ENCODE measurements around the gene ACOX3. TPM values are rescaled to one million over a fixed set of nuclear protein-coding genes. Genes with fewer than 3 reads are reported as not detected.

The ACOX3 gene
- polyA plus RNA-seq, 2 of the 4 experiments (the other 2 are of a cell fraction), result 4.9 to 8.2 TPM

DNA sequence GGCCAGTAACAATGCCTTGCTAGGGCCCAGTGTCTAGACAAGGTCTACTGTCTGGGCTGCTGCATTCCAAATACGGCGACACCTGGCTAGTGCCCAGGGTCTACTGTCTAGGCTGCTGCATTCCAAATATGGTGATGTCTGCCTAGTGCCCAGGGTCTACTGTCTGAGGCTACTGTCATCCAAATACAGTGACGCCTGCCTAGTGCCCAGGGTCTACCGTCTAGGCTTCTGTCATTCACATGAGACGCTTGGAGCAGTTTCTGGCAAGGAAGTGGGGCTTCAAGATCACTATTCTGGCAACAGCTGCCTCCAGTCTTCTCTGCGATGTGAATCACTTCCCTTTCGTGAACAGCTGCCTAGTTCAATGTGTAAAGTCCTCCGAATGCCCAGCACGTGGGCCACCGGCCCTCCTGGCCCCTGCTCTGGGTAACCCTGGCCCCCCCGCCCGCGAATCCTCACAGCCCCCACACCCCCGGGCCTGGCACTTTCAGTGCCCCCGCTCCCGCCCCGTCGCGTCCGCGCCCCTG lies 12.7 kb downstream of the ACOX3 start:
- no peaks in the 10 kb centered on the region for H3K9me3 ChIP-seq

DNA sequence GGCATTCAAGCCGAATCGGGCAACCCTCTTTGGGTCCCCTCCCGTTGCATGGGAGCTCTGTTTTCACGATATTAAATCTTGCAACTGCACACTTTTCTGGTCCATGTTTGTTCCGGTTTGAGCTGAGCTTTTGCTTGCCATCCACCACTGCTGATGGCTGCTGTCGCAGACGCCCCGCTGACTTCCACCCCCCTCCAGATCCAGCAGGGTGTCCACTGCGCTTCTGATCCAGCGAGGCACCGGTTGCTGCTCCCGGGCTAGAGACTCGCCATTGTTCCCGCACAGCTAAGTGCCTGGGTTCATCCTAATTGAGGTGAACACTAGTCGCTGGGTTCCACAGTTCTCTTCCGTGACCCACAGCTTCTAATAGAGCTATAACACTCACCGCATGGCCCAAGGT lies 13.3 kb downstream of the ACOX3 start:
- FAIRE-seq (no peak), DNase-seq (ENCODE audit: low read depth in 1 of 2, low spot score in 1 of 2) (no peak), ATAC-seq (no peak)
- Histone ChIP-seq H3K4me2 (peak overlapping the region; percentile 99), H3K4me3 (peak overlapping the region; percentile 83; the same call in 2 of the 3 replicates), H3K4me1 (no peaks in the 10 kb centered on the region), H3K9me3 (no peaks in the 10 kb centered on the region), H3K27ac (no peak overlapping the region; a peak in 1 of 6 replicates)
- 76% methylated on average over 14 of the region's 17 CpGs for WGBS (ENCODE audit: missing lambda C conversion rate)
- CTCF ChIA-PET, result interaction anchor here (0.8 to 2.1 kb wide), 3 partner anchors 17 to 185 kb away, joined by 3 to 8 read pairs (median 5); no protein-coding TSS in a partner anchor
- POLR2A ChIA-PET, result interaction anchor here (1.3 to 2.5 kb wide), 2 partner anchors 7 to 14 kb away, joined by 4 to 8 read pairs; partner anchors contain the start of genes ACOX3 and TRMT44
- no peak for TF ChIP-seq TP53 (CRISPR knock-in tag; IDR thresholded peaks at IDR 0.05)

More for the DNA sequence above, 12.7 kb downstream of the ACOX3 start:
- FAIRE-seq, result no peak
- Histone ChIP-seq H3K4me3 (peak overlapping the region; percentile 83), H3K27ac (peak overlapping the region; percentile 78 to 99), H3K4me2 (peak overlapping the region; percentile 99), H3K4me1 (no peaks in the 10 kb centered on the region)
- no peak for DNase-seq (ENCODE audit: low read depth in 1 of 2, low spot score in 1 of 2)
- POLR2A ChIA-PET, result interaction anchor here (1.3 to 2.5 kb wide), 2 partner anchors 8 to 13 kb away, joined by 4 to 8 read pairs; partner anchors contain the start of genes ACOX3 and TRMT44
- CTCF ChIA-PET, result interaction anchor here (0.8 to 2.1 kb wide), 9 partner anchors 9 to 161 kb away, joined by 3 to 8 read pairs (median 4); no protein-coding TSS in a partner anchor
- peak; percentile 47 to 50 for ATAC-seq
- TF ChIP-seq MAZ (IDR thresholded peaks at IDR 0.05; ENCODE audit: borderline replicate concordance, low read depth, low read length) (no peak), JUN (IDR thresholded peaks at IDR 0.05) (no peak), TFCP2L1 (CRISPR knock-in tag; IDR thresholded peaks at IDR 0.05) (no peak), ZC3H11A (IDR thresholded peaks at IDR 0.05) (no peak), JUNB (IDR thresholded peaks at IDR 0.05) (no peak), KDM1A (IDR thresholded peaks at IDR 0.05; ENCODE audit: low read depth) (no peak)
- TF ChIP-seq, protein P1, sequence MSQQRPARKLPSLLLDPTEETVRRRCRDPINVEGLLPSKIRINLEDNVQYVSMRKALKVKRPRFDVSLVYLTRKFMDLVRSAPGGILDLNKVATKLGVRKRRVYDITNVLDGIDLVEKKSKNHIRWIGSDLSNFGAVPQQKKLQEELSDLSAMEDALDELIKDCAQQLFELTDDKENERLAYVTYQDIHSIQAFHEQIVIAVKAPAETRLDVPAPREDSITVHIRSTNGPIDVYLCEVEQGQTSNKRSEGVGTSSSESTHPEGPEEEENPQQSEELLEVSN (IDR thresholded peaks at IDR 0.05; ENCODE audit: borderline replicate concordance, low read depth), result no peak
- no CpG with 5 or more reads among the region's 21 CpGs for WGBS (ENCODE audit: missing lambda C conversion rate)

DNA sequence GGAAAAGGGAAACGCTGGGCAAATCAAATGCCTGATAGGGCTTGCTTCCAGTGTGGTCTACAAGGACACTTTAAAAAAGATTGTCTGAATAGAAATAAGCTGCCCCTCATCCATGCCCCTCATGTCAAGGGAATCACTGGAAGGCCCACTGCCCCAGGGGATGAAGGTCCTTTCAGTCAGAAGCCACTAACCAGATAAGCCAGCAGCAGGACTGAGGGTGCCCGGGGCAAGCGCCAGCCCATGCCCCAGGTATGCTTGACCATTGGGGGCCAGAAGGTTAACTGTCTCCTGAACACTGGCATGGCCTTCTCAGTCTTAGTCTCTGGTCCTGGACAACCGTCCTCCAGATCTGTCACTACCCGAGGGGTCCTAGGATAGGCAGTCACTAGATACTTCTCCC lies 17.7 kb downstream of the ACOX3 start:
- no peak for FAIRE-seq
- WGBS (ENCODE audit: missing lambda C conversion rate), result 91% methylated on average over 5 of the region's 5 CpGs

More for the DNA sequence above, 17.7 kb downstream of the ACOX3 start:
- H3K4me1 ChIP-seq, result peaks cover 10% of the 10 kb centered on the region
- no peak overlapping the region for H3K4me2 ChIP-seq
- ChIA-PET CTCF (no interaction called here), POLR2A (no interaction called here)
- no peaks in the 10 kb centered on the region for H3K9me3 ChIP-seq
- DNase-seq (ENCODE audit: low read depth in 1 of 2, low spot score in 1 of 2) (no peak), ATAC-seq (no peak)
- no peak overlapping the region for H3K27ac ChIP-seq
- TF ChIP-seq RARB (CRISPR knock-in tag; IDR thresholded peaks at IDR 0.05) (no peak), RCOR1 (IDR thresholded peaks at IDR 0.05; ENCODE audit: low read depth, low read length) (no peak), PHF8 (IDR thresholded peaks at IDR 0.05; ENCODE audit: borderline replicate concordance, low read depth) (no peak), CHD2 (IDR thresholded peaks at IDR 0.05; ENCODE audit: low read length, partially characterized antibody) (no peak), CHD4 (IDR thresholded peaks at IDR 0.05; ENCODE audit: borderline replicate concordance) (no peak), TFCP2L1 (CRISPR knock-in tag; IDR thresholded peaks at IDR 0.05) (no peak), NPAS2 (CRISPR knock-in tag; IDR thresholded peaks at IDR 0.05; ENCODE audit: borderline replicate concordance) (no peak), FOSB (CRISPR knock-in tag; IDR thresholded peaks at IDR 0.05) (no peak), KDM5A (IDR thresholded peaks at IDR 0.05) (no peak), BHLHE40 (IDR thresholded peaks at IDR 0.05; ENCODE audit: low read depth, low read length) (no peak), EHF (CRISPR knock-in tag; IDR thresholded peaks at IDR 0.05) (no peak), JUN (IDR thresholded peaks at IDR 0.05) (no peak), ZNF302 (CRISPR knock-in tag; IDR thresholded peaks at IDR 0.05) (no peak), FOSL2 (IDR thresholded peaks at IDR 0.05) (no peak), FOSL2 (CRISPR knock-in tag; IDR thresholded peaks at IDR 0.05) (no peak), HOXA7 (CRISPR knock-in tag; IDR thresholded peaks at IDR 0.05) (no peak), ESRRA (IDR thresholded peaks at IDR 0.05; ENCODE audit: borderline replicate concordance, low read length) (no peak), NFE2L2 (conservative IDR thresholded peaks at IDR 0.05; ENCODE audit: low read length) (no peak)
- TF ChIP-seq, protein P2, sequence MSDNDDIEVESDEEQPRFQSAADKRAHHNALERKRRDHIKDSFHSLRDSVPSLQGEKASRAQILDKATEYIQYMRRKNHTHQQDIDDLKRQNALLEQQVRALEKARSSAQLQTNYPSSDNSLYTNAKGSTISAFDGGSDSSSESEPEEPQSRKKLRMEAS (IDR thresholded peaks at IDR 0.05), result no peak
- TF ChIP-seq, protein P3, sequence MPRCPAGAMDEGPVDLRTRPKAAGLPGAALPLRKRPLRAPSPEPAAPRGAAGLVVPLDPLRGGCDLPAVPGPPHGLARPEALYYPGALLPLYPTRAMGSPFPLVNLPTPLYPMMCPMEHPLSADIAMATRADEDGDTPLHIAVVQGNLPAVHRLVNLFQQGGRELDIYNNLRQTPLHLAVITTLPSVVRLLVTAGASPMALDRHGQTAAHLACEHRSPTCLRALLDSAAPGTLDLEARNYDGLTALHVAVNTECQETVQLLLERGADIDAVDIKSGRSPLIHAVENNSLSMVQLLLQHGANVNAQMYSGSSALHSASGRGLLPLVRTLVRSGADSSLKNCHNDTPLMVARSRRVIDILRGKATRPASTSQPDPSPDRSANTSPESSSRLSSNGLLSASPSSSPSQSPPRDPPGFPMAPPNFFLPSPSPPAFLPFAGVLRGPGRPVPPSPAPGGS (IDR thresholded peaks at IDR 0.05), result no peak
- TF ChIP-seq, protein P4, sequence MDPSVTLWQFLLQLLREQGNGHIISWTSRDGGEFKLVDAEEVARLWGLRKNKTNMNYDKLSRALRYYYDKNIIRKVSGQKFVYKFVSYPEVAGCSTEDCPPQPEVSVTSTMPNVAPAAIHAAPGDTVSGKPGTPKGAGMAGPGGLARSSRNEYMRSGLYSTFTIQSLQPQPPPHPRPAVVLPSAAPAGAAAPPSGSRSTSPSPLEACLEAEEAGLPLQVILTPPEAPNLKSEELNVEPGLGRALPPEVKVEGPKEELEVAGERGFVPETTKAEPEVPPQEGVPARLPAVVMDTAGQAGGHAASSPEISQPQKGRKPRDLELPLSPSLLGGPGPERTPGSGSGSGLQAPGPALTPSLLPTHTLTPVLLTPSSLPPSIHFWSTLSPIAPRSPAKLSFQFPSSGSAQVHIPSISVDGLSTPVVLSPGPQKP (IDR thresholded peaks at IDR 0.05; ENCODE audit: low read depth, low read length), result no peak
- H3K4me3 ChIP-seq, result no peak overlapping the region
